ENCODE data around the gene BSDC1. TPM values are rescaled to one million over a fixed set of nuclear protein-coding genes. Genes with fewer than 3 reads are reported as not detected.

BSDC1 gene, protein sequence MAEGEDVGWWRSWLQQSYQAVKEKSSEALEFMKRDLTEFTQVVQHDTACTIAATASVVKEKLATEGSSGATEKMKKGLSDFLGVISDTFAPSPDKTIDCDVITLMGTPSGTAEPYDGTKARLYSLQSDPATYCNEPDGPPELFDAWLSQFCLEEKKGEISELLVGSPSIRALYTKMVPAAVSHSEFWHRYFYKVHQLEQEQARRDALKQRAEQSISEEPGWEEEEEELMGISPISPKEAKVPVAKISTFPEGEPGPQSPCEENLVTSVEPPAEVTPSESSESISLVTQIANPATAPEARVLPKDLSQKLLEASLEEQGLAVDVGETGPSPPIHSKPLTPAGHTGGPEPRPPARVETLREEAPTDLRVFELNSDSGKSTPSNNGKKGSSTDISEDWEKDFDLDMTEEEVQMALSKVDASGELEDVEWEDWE
- total RNA-seq (2016; rRNA removed; fragmentation: Illumina TruSeq; extraction: Trizol) (33.2 and 40.3 TPM in 2 replicates), polyA plus RNA-seq (2011; rRNA removed) (64.2 and 81.8 TPM in 2 replicates), polyA minus RNA-seq (2011; rRNA and poly(A)+ RNA removed; ENCODE audit: low replicate concordance) (42.3 and 46.5 TPM in 2 replicates), Bru-seq, nascent RNA (percentile 87 among the genes with signal in this experiment), BruChase-seq, experiment 1, labeled RNA remaining after a 6-hour chase (percentile 86 among the genes with signal in this experiment), BruChase-seq, experiment 2, labeled RNA remaining after a 2-hour chase (percentile 88 among the genes with signal in this experiment)
- total RNA-seq (2016; cell fraction: cytosol; rRNA removed; fragmentation: Illumina TruSeq; extraction: Trizol; ENCODE audit: low read depth), result 10.7 and 10.9 TPM in 2 replicates
- 35.8 and 41.1 TPM in 2 replicates for total RNA-seq (2016; cell fraction: insoluble cytoplasmic fraction; rRNA removed; fragmentation: Illumina TruSeq; extraction: Trizol)
- 15.7 and 16.3 TPM in 2 replicates for total RNA-seq (2016; cell fraction: membrane; rRNA removed; fragmentation: Illumina TruSeq; extraction: Trizol)
- total RNA-seq (2016; cell fraction: nucleus; rRNA removed; fragmentation: Illumina TruSeq; extraction: Trizol), result 35.4 and 45.5 TPM in 2 replicates
- 39.7 and 41.1 TPM in 2 replicates for polyA plus RNA-seq (2011; cell fraction: cytosol; rRNA removed)
- 145 and 160 TPM in 2 replicates for polyA plus RNA-seq (2011; cell fraction: nucleus; rRNA removed)
- polyA plus RNA-seq (2012), result 41.1 and 50.3 TPM in 2 replicates
- 2.1 and 2.8 TPM in 2 replicates for polyA plus RNA-seq (2016; cell fraction: cytosol; fragmentation: Illumina TruSeq; extraction: Trizol; ENCODE audit: low read depth)
- polyA plus RNA-seq (2016; cell fraction: insoluble cytoplasmic fraction; fragmentation: Illumina TruSeq; extraction: Trizol; ENCODE audit: low read depth), result 28.1 and 29.2 TPM in 2 replicates
- polyA plus RNA-seq (2016; cell fraction: membrane; fragmentation: Illumina TruSeq; extraction: Trizol; ENCODE audit: low read depth), result 5.8 and 6.2 TPM in 2 replicates
- polyA plus RNA-seq (2016; cell fraction: nucleus; fragmentation: Illumina TruSeq; extraction: Trizol; ENCODE audit: insufficient read depth, low read depth), result 54.5 and 62.2 TPM in 2 replicates
- 22.8 and 24.4 TPM in 2 replicates for polyA minus RNA-seq (2011; cell fraction: cytosol; rRNA and poly(A)+ RNA removed)
- 68.5 and 83.3 TPM in 2 replicates for polyA minus RNA-seq (2011; cell fraction: nucleus; rRNA and poly(A)+ RNA removed)
- long read RNA-seq, experiment 1, transcript BSDC1-206 (11 exons, 2,846 nt), result major isoform, 12 of 24 reads
- long read RNA-seq, experiment 1, partial matches to known transcripts, result 3 of 24 reads
- long read RNA-seq, experiment 1, other reads (novel, unspliced or antisense), result 8 of 24 reads
- long read RNA-seq, experiment 2, transcript BSDC1-206 (11 exons, 2,846 nt), result major isoform, 11 of 51 reads
- long read RNA-seq, experiment 2, partial matches to known transcripts, result 26 of 51 reads
- long read RNA-seq, experiment 2, other reads (novel, unspliced or antisense), result 12 of 51 reads

DNA sequence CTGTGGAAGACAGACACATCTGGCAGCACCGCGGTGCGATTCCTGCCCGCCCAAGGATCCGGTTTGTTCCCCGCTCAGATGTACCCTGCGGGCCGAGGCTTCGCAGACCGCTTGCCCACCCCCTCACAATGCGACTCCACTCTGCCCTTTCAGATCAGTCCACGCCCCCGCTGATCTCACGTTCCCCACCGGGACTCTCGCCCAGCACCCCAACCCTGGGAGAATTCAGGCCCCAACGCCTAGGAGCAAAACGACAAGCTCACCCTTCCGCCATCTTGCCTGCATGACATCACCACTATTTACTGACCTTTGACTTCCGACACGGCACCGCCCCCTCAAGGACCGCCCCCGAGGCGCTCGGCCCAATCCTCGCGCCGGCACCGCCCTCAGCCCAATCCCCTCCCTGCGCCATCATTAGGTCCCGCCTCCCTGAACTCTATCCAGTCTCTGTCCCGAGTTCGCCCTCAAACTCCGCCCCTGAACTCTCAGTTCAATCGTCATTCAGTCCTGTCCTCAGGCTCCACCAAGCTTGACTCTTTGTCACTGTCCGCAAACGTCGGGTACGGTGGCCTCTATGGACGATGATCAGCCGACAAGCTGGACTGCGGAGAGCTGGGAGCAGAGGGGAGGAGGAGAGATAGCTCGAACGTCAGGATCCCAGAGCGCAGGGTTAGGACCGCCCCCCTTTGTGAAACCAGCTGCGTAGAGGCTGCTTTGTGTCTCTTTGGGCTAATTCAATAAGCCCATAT, at the start of gene BSDC1:
Gene BSDC1, minus strand, starts transcription at position 301 of the 749 bp plus-strand sequence. Its CDS starts 27 bp downstream, at position 274.
- peak within 1 kb of the TSS; percentile 97 for H3K9ac ChIP-seq (ENCODE audit: insufficient read depth, low read depth, low read length)
- intact Hi-C loops (cut with micrococcal nuclease; ENCODE audit: unreplicated experiment), result loop anchor here (2.0 to 10.0 kb wide), 2 partner anchors 44 to 60 kb away; partner anchors contain the start of gene MARCKSL1
- CTCF ChIA-PET (ENCODE audit: low intra/inter-chr PET ratio, low total read pairs), result no interaction called here
- H3K4me3 ChIP-seq (replicated peaks in 1 of 3; ENCODE audit: insufficient read depth in 1 of 3, low read depth in 2 of 3, low read length in 3 of 3), result peak within 1 kb of the TSS; percentile 77 to 99 (median 91)
- under 1% methylated on average over 34 of the region's 48 CpGs for WGBS (ENCODE audit: low lambda C conversion rate)
- POLR2A ChIA-PET, result interaction anchor here (0.6 to 3.0 kb wide), 34 partner anchors 9 to 365 kb away, joined by 3 to 37 read pairs (median 5); partner anchors contain the start of genes CCDC28B, HDAC1, IQCC and KPNA6
- BruUV-seq (replicated peaks), result no TSS peak
- FAIRE-seq (peak; percentile 99), DNase-seq (ENCODE audit: low spot score) (peak; percentile 99), ATAC-seq (peak; percentile 98)
- H3K4me2 ChIP-seq (ENCODE audit: low read depth, low read length), result peak within 1 kb of the TSS; percentile 87
- peaks cover 41% of the 10 kb centered on the region for H3K79me2 ChIP-seq (ENCODE audit: insufficient read depth, low read length)
- in situ Hi-C loops (cut with HindIII; ENCODE audit: extremely low pct_ligation_motif_present, low pct_unique_long_range_greater_than_20kb), result no loop called here
- H3K4me1 ChIP-seq (ENCODE audit: insufficient read depth, low read length), result peaks cover 31% of the 10 kb centered on the region
- H2AFZ ChIP-seq (ENCODE audit: low read length), result peak within 1 kb of the TSS; percentile 48
- no peaks in the 10 kb centered on the region; a peak in 1 of 5 replicates for H3K27me3 ChIP-seq (ENCODE audit: control insufficient read depth in 1 of 2, insufficient read depth in 2 of 2, low read length in 2 of 2)
- peak within 1 kb of the TSS; percentile 96 for H3K27ac ChIP-seq (ENCODE audit: extremely low read length, insufficient read depth, low read length)
- no peaks in the 10 kb centered on the region for H4K20me1 ChIP-seq (ENCODE audit: insufficient read depth, low read length)
- H3K36me3 ChIP-seq (replicated peaks in 1 of 2; ENCODE audit: control insufficient read depth in 1 of 2, insufficient read depth in 2 of 2, low read length in 2 of 2), result peaks cover 11 to 21% of the 10 kb centered on the region in 2 experiments; a peak in 4 of 5 replicates
- H3K9me3 ChIP-seq (ENCODE audit: low read length), result no peaks in the 10 kb centered on the region
- TF ChIP-seq CBFB (CRISPR knock-in tag; IDR thresholded peaks at IDR 0.05) (peak; percentile 42; the same call in 1 of the 2 replicates), ZNF335 (CRISPR knock-in tag; IDR thresholded peaks at IDR 0.05) (peak; percentile 37; the same call in 1 of the 2 replicates), KAT7 (CRISPR knock-in tag; IDR thresholded peaks at IDR 0.05; ENCODE audit: borderline replicate concordance) (peak; percentile 69; the same call in 1 of the 2 replicates), ZFP1 (CRISPR knock-in tag; IDR thresholded peaks at IDR 0.05) (peak; percentile 52; the same call in 1 of the 2 replicates), ATF7-NPFF (CRISPR knock-in tag; IDR thresholded peaks at IDR 0.05; ENCODE audit: low read depth) (peak; percentile 35; the same call in 1 of the 2 replicates), MIXL1 (CRISPR knock-in tag; IDR thresholded peaks at IDR 0.05) (peak; percentile 55; the same call in 1 of the 2 replicates), ZNF781 (CRISPR knock-in tag; IDR thresholded peaks at IDR 0.05; ENCODE audit: borderline replicate concordance, not compliant biosample characterization) (peak; percentile 25)
- TF ChIP-seq, protein P1, sequence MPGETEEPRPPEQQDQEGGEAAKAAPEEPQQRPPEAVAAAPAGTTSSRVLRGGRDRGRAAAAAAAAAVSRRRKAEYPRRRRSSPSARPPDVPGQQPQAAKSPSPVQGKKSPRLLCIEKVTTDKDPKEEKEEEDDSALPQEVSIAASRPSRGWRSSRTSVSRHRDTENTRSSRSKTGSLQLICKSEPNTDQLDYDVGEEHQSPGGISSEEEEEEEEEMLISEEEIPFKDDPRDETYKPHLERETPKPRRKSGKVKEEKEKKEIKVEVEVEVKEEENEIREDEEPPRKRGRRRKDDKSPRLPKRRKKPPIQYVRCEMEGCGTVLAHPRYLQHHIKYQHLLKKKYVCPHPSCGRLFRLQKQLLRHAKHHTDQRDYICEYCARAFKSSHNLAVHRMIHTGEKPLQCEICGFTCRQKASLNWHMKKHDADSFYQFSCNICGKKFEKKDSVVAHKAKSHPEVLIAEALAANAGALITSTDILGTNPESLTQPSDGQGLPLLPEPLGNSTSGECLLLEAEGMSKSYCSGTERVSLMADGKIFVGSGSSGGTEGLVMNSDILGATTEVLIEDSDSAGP (CRISPR knock-in tag; IDR thresholded peaks at IDR 0.05; ENCODE audit: borderline replicate concordance), result peak; percentile 85
- TF ChIP-seq, protein P2, sequence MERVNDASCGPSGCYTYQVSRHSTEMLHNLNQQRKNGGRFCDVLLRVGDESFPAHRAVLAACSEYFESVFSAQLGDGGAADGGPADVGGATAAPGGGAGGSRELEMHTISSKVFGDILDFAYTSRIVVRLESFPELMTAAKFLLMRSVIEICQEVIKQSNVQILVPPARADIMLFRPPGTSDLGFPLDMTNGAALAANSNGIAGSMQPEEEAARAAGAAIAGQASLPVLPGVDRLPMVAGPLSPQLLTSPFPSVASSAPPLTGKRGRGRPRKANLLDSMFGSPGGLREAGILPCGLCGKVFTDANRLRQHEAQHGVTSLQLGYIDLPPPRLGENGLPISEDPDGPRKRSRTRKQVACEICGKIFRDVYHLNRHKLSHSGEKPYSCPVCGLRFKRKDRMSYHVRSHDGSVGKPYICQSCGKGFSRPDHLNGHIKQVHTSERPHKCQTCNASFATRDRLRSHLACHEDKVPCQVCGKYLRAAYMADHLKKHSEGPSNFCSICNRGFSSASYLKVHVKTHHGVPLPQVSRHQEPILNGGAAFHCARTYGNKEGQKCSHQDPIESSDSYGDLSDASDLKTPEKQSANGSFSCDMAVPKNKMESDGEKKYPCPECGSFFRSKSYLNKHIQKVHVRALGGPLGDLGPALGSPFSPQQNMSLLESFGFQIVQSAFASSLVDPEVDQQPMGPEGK (CRISPR knock-in tag; IDR thresholded peaks at IDR 0.05), result peak; percentile 58; the same call in 1 of the 2 replicates
- TF ChIP-seq, protein P3, sequence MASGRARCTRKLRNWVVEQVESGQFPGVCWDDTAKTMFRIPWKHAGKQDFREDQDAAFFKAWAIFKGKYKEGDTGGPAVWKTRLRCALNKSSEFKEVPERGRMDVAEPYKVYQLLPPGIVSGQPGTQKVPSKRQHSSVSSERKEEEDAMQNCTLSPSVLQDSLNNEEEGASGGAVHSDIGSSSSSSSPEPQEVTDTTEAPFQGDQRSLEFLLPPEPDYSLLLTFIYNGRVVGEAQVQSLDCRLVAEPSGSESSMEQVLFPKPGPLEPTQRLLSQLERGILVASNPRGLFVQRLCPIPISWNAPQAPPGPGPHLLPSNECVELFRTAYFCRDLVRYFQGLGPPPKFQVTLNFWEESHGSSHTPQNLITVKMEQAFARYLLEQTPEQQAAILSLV (CRISPR knock-in tag; IDR thresholded peaks at IDR 0.05; ENCODE audit: borderline replicate concordance), result no peak; the same call in 1 of the 2 replicates

Measured in HepG2 (cell line).